Suprapubic skin (tissue), 4 donors: ENCODE data around the gene HACD2. TPM values are rescaled to one million over a fixed set of nuclear protein-coding genes. Genes with fewer than 3 reads are reported as not detected.

Source experiments
- DNase-seq, 2 donors: peaks; one replicate each; pipeline ENCODE4 v3.0.0-alpha.2; 2019; ENCODE audit warnings: low spot score in 2 of 2
- H3K27ac ChIP-seq: fragments of 200-600 bp; sonication (generic); one replicate; pipeline ENCODE4 v1.5.1; 2019
- H3K27me3 ChIP-seq: fragments of 200-600 bp; sonication (generic); one replicate; pipeline ENCODE4 v1.5.1; 2019
- H3K36me3 ChIP-seq: fragments of 200-600 bp; sonication (generic); one replicate; pipeline ENCODE4 v1.5.1; 2019
- H3K4me1 ChIP-seq: fragments of 200-600 bp; sonication (generic); one replicate; pipeline ENCODE4 v1.5.1; 2019
- H3K4me3 ChIP-seq: fragments of 200-600 bp; sonication (generic); one replicate; pipeline ENCODE4 v1.5.1; 2019; ENCODE audit warnings: mild to moderate bottlenecking
- H3K9me3 ChIP-seq: fragments of 200-600 bp; sonication (generic); one replicate; pipeline ENCODE4 v1.5.1; 2019
- EP300 ChIP-seq: sonication (generic); formaldehyde crosslinking; IDR thresholded peaks from one replicate; pipeline ENCODE4 v1.6.1; 2017; ENCODE audit warnings: antibody characterized with exemption
- POLR2A ChIP-seq, 2 donors: fragments of 450-650 bp; IDR thresholded peaks; one replicate each; pipeline ENCODE4 v1.6.1; 2017; ENCODE audit warnings: antibody characterized with exemption in 2 of 2, mild to moderate bottlenecking in 2 of 2, moderate library complexity in 2 of 2
- POLR2AphosphoS5 ChIP-seq, 3 donors: sonication (generic); formaldehyde crosslinking; IDR thresholded peaks; one replicate each; pipeline ENCODE4 v1.6.1; 2017; ENCODE audit warnings: antibody characterized with exemption in 3 of 3
- WGBS: methylation state at CpG from one replicate; pipeline ENCODE4 v1.1.5; 2018; 5-methylcytosine and 5-hydroxymethylcytosine counted together
- total RNA-seq, 4 donors: library from RNA; depleted of rRNA; stranded (reverse); fragments of >200 nt; gene quantifications; one replicate each; pipeline ENCODE4 v1.1.0, GENCODE V29; 2016
- TF ChIP-seq, protein P1 (sequence below), 2 donors: fragments of 200-600 bp in 1 of 2; fragments of 450-650 bp in 1 of 2; sonication (generic) in 1 of 2; IDR thresholded peaks; one replicate each; pipeline ENCODE4 v1.5.1; 2016 to 2019; ENCODE audit warnings: antibody characterized with exemption in 2 of 2, mild to moderate bottlenecking in 1 of 2, moderate library complexity in 1 of 2

The HACD2 gene, protein sequence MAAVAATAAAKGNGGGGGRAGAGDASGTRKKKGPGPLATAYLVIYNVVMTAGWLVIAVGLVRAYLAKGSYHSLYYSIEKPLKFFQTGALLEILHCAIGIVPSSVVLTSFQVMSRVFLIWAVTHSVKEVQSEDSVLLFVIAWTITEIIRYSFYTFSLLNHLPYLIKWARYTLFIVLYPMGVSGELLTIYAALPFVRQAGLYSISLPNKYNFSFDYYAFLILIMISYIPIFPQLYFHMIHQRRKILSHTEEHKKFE
- total RNA-seq: 10 to 100 TPM; 38.5 to 76.3 (median 52.6) TPM

DNA sequence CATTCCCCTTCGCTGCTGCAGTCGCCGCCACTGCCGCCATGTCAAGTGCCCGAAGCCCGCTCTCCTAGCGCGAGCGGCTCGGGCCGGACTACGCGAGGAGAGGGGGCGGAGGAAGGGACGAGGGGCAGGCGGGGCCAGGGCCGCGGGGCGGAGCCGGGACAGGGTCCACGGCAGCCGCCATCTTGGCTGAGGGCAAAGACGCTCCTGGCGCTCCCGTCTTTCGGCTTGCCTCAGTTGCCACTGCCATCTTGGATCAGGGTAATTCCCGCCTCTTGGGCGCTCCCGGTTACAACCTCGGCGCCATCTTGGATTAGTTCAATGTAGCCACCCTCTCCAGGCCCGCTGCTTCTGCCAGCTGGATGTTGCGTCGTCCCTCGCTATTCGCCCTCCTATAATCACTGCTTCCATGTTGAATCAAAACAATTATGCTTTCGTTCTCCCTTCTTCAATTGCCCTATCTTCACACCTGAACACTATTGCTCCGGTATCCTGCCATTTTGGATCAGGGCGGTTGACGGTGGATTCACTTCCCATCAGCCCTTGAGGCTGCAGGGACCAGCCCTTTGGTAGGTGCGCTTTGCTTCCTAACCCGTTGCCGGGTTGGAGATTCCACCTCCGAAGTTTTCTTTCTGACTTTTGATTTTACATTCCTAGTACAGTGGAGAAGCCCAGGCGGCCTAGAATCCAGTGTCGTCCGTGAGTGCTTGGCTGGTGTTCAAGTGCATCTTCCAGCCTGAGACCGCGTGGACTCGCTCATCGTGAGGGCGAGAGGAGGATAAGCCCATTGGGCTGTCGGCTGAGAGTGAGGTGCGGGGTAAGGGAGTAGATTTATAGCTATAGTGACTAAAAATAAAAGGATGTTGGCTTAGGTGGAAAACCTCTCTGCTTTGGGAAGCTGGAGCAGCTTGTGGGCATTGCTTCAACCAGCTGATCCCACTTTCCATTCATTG, at the start of gene HACD2:
TSS of gene HACD2 (minus strand) at position 66 of the 950 bp plus-strand sequence. CDS start at position 40, 26 bp downstream.
- H3K9me3 ChIP-seq: no peaks in the 10 kb centered on the region

DNA sequence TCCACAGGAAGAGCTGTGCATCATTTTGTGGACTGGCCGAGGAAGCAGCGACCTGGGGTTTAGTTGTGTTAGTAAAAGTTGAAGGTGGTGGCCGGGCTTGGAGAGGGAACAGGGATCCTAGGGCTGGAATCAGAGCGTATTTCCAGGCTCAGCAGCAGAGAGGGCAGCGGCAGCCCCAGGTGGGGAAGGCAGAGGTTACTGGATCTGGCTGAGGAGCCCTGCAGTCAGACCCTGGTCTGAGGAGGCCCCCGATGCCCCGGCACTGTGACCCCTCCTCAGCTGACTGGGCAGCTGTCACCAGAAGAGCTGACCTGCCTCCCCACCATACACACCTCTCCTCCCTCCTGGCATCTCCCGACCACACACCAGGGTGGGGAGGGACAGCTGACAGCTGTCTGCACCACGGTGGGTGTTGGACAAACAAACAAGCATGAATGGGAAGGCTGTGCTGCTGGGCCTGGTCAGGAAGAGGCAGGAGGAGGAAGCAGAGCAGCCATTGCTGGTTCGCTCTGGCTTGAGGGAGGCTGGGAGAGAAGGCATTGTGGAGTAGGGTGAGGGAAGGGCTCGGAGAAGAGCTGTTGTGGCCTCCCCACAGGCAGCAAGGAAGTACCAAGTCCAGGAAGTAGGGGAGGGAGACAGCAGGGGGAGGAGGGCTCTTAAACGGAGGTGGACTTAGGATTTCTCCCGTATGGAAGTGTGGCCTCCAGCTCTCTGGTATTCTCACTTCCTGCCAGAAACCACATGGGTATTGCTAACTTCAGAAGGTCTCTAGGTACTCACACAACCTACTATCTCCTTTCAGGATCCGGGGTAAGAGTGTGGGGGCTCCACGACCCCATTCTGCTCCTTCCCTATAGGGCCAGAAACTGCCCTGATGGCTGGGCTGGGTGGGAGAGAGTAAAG, 49.5 kb upstream of the HACD2 start:
- H3K36me3 ChIP-seq: peaks cover 14% of the 10 kb centered on the region
- peaks cover 8% of the 10 kb centered on the region for H3K4me1 ChIP-seq
- WGBS: 80% methylated on average over 12 of the region's 15 CpGs
- no peak overlapping the region for H3K27ac ChIP-seq
- DNase-seq: no peak
- H3K27me3 ChIP-seq: no peaks in the 10 kb centered on the region
- H3K4me3 ChIP-seq: no peak overlapping the region
- no peaks in the 10 kb centered on the region for H3K9me3 ChIP-seq
- TF ChIP-seq POLR2A (IDR thresholded peaks at IDR 0.05) (no peak), POLR2AphosphoS5 (IDR thresholded peaks at IDR 0.05) (no peak), EP300 (no peak)
- TF ChIP-seq, protein P1, sequence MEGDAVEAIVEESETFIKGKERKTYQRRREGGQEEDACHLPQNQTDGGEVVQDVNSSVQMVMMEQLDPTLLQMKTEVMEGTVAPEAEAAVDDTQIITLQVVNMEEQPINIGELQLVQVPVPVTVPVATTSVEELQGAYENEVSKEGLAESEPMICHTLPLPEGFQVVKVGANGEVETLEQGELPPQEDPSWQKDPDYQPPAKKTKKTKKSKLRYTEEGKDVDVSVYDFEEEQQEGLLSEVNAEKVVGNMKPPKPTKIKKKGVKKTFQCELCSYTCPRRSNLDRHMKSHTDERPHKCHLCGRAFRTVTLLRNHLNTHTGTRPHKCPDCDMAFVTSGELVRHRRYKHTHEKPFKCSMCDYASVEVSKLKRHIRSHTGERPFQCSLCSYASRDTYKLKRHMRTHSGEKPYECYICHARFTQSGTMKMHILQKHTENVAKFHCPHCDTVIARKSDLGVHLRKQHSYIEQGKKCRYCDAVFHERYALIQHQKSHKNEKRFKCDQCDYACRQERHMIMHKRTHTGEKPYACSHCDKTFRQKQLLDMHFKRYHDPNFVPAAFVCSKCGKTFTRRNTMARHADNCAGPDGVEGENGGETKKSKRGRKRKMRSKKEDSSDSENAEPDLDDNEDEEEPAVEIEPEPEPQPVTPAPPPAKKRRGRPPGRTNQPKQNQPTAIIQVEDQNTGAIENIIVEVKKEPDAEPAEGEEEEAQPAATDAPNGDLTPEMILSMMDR (IDR thresholded peaks at IDR 0.05): no peak

More for the DNA sequence above, at the start of gene HACD2:
- Histone ChIP-seq H3K36me3 (peaks cover 9% of the 10 kb centered on the region), H3K27me3 (no peaks in the 10 kb centered on the region), H3K4me3 (peak within 1 kb of the TSS; percentile 94), H3K27ac (peak within 1 kb of the TSS; percentile 85), H3K4me1 (peaks cover 44% of the 10 kb centered on the region)
- TF ChIP-seq EP300 (no peak), POLR2A (IDR thresholded peaks at IDR 0.05) (no peak), POLR2AphosphoS5 (IDR thresholded peaks at IDR 0.05) (peak in 1 of 3 donors; percentile 73)
- TF ChIP-seq, protein P1 (IDR thresholded peaks at IDR 0.05): no peak
- under 1% methylated on average over 30 of the region's 54 CpGs for WGBS
- peak; percentile 96 to 97 for DNase-seq

DNA sequence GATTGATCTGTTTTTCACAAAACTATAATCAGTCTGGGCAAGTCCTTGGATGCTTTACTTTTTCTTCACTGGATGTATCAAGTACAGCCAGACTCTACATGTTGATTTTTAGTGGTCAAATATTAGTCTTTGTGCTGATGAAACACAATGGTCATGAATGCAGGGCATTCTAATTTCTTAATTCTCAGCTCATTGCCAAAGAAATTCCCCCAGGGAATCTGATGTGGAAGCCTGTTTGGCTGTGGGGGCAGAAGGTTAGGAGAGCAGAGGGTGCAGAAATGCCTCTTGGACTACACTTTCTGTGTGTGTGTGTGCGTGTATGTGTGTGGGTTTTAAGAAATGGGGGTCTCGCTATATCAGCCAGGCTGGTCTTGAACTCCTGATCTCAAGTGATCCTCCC, 48.7 kb upstream of the HACD2 start:
- no peak for DNase-seq
- no peak overlapping the region for H3K4me3 ChIP-seq
- no peak overlapping the region for H3K27ac ChIP-seq
- H3K36me3 ChIP-seq: peaks cover 9% of the 10 kb centered on the region
- 90% methylated on average over 2 of the region's 2 CpGs for WGBS
- H3K27me3 ChIP-seq: no peaks in the 10 kb centered on the region
- no peaks in the 10 kb centered on the region for H3K9me3 ChIP-seq
- TF ChIP-seq POLR2AphosphoS5 (IDR thresholded peaks at IDR 0.05): no peak
- TF ChIP-seq, protein P1 (IDR thresholded peaks at IDR 0.05): no peak
- TF ChIP-seq POLR2A (IDR thresholded peaks at IDR 0.05): no peak
- TF ChIP-seq EP300: no peak
- peaks cover 10% of the 10 kb centered on the region for H3K4me1 ChIP-seq

DNA sequence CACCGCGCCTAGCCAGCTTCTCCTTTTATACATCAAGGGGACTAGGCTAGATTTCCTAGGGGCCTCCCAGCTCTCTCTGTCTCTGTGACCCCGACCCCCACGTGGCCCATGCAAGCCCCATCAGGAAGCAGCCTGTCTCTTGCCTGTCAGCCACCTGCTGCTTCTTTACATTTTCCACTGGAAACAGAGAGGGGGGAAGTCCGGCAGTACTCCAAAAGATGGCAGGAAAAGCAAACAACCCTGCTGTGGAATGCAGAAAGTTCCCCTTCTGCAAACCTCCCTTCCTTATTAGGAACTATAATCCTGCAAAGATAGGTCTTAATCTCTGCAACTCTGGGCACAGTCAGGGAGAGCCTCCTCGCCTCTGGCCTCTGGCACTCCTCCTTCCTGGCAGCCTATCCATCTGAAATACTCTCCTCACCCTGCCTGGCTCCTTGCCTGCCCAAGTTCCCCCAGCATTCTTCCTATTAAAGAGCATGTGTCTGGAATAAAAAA, 47.4 kb upstream of the HACD2 start:
- Histone ChIP-seq H3K4me3 (no peak overlapping the region), H3K36me3 (no peaks in the 10 kb centered on the region), H3K4me1 (peaks cover 15% of the 10 kb centered on the region), H3K9me3 (no peaks in the 10 kb centered on the region), H3K27ac (no peak overlapping the region), H3K27me3 (no peaks in the 10 kb centered on the region)
- WGBS: 38% methylated on average over 6 of the region's 6 CpGs
- DNase-seq: no peak
- TF ChIP-seq, protein P1 (IDR thresholded peaks at IDR 0.05): no peak
